Right atrium auricular region (tissue), 2 donors: Measurements from ENCODE around the gene NDUFA1. TPM values are rescaled to one million over a fixed set of nuclear protein-coding genes. Genes with fewer than 3 reads are reported as not detected.

Experiments
- DNase-seq: peaks from one replicate; pipeline ENCODE4 v3.0.0-alpha.2; 2019; ENCODE audit warnings: low spot score
- H3K27ac ChIP-seq, 2 donors: fragments of 200-600 bp; sonication (generic); 1 replicate in 1 of 2; 2 replicates in 1 of 2; pipeline ENCODE4 v1.5.1; 2016 to 2019
- H3K27me3 ChIP-seq, 2 donors: fragments of 200-600 bp; sonication (generic); one replicate each; pipeline versions ENCODE4 v1.5.1 to v1.6.0; 2017 to 2019
- H3K36me3 ChIP-seq: fragments of 200-600 bp; sonication (generic); one replicate; pipeline ENCODE4 v1.5.1; 2016
- H3K4me1 ChIP-seq, 2 donors: fragments of 200-600 bp; sonication (generic); one replicate each; pipeline versions ENCODE4 v1.5.1 to v1.6.0; 2017 to 2019
- H3K4me3 ChIP-seq, 2 donors: fragments of 200-600 bp; sonication (generic); 1 replicate in 1 of 2; 2 replicates in 1 of 2; pipeline ENCODE4 v1.5.1; 2017 to 2019; ENCODE audit warnings: mild to moderate bottlenecking in 1 of 2, moderate library complexity in 1 of 2
- H3K9me3 ChIP-seq, 2 donors: fragments of 200-600 bp; sonication (generic); one replicate each; pipeline ENCODE4 v1.5.1; 2019
- total RNA-seq, 2 donors: library from RNA; depleted of rRNA; stranded (reverse); fragments of >200 nt; gene quantifications; one replicate each; pipeline ENCODE4 v1.1.0, GENCODE V29; 2016
- TF ChIP-seq, protein P1 (sequence below), 2 donors: fragments of 200-600 bp; sonication (generic); IDR thresholded peaks; one replicate each; pipeline ENCODE4 v1.5.1; 2019; ENCODE audit warnings: antibody characterized with exemption in 2 of 2

The NDUFA1 gene
- total RNA-seq, 2 donors from 2014 or later: 202 to 222 TPM

DNA sequence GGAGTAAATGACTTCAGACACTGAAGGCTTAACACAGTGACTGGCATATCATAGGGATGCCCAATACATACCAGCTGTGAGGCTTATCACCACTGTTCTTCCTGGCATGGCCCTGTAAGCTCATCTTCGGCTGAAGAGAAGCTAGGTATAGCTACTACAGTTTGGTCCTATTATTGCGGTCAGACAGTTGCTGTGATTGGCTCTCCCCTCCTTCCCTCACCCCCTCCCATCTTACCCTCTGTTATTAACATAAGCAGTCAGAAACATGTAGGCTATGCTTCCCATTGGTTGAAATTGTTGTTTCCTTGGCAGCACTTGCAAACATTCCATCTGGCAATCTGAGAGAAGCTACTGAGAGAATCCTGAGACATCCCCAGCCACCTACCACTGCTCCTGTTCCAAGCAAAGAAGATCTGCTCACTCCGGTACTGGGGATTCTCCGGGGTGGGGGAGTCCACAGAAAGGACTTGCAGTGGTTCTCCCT is 24.3 kb downstream of the NDUFA1 start, which contains the start of gene AKAP14:
AKAP14 (plus strand) TSS at position 51 of the 484 bp plus-strand sequence. CDS start 7,331 bp downstream, outside the sequence.
- Histone ChIP-seq H3K36me3 (no peaks in the 10 kb centered on the region), H3K4me3 (no peak within 1 kb of the TSS), H3K27ac (no peak within 1 kb of the TSS), H3K9me3 (no peaks in the 10 kb centered on the region), H3K4me1 (no peaks in the 10 kb centered on the region), H3K27me3 (no peaks in the 10 kb centered on the region)
- TF ChIP-seq, protein P1, sequence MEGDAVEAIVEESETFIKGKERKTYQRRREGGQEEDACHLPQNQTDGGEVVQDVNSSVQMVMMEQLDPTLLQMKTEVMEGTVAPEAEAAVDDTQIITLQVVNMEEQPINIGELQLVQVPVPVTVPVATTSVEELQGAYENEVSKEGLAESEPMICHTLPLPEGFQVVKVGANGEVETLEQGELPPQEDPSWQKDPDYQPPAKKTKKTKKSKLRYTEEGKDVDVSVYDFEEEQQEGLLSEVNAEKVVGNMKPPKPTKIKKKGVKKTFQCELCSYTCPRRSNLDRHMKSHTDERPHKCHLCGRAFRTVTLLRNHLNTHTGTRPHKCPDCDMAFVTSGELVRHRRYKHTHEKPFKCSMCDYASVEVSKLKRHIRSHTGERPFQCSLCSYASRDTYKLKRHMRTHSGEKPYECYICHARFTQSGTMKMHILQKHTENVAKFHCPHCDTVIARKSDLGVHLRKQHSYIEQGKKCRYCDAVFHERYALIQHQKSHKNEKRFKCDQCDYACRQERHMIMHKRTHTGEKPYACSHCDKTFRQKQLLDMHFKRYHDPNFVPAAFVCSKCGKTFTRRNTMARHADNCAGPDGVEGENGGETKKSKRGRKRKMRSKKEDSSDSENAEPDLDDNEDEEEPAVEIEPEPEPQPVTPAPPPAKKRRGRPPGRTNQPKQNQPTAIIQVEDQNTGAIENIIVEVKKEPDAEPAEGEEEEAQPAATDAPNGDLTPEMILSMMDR (IDR thresholded peaks at IDR 0.05): no peak
- no peak for DNase-seq

DNA sequence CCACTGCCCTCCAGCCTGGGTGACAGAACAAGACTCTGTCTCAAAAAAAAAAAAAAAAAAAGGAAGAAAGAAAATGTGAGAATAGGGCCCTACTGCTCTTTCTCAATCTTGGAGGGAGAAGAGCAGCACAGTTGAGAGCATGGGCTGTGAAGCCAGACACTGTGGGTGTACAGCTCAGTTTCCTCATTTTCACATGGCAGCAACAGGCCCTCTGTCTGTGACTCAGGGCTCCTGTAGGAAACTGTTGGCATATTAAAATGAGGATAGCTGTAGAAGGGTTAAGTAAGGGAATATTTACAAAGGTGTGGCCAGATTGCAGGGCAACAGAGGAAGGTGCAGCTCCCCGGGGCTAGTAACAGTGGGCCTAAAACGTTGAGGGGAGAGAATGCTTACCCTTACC is 27.5 kb downstream of the NDUFA1 start:
- Histone ChIP-seq H3K4me1 (no peaks in the 10 kb centered on the region), H3K9me3 (no peaks in the 10 kb centered on the region), H3K36me3 (no peaks in the 10 kb centered on the region), H3K27ac (no peak overlapping the region), H3K4me3 (no peak overlapping the region), H3K27me3 (no peaks in the 10 kb centered on the region)
- TF ChIP-seq, protein P1 (IDR thresholded peaks at IDR 0.05): no peak
- DNase-seq: no peak

DNA sequence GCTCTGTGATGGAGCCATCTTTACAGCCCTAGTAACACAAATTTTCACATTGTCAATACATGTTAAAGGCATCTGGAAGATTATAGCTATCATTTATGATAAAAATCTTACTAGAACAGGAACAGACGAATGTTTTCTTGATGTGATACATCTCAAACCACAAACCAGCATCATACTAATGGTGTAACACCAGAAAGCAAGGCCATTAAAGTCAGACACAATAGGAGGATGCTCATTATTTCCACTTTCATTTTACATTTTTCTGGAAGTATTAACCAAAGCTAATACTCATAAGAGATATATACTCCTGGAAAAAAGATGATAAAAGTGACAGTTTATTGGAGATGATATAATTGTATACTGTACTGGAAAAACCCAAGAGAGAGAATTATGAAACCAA is 29.3 kb downstream of the NDUFA1 start:
- Histone ChIP-seq H3K27ac (no peak overlapping the region), H3K27me3 (no peaks in the 10 kb centered on the region), H3K4me1 (no peaks in the 10 kb centered on the region), H3K4me3 (no peak overlapping the region), H3K36me3 (no peaks in the 10 kb centered on the region), H3K9me3 (no peaks in the 10 kb centered on the region)
- DNase-seq: no peak
- TF ChIP-seq, protein P1 (IDR thresholded peaks at IDR 0.05): no peak

DNA sequence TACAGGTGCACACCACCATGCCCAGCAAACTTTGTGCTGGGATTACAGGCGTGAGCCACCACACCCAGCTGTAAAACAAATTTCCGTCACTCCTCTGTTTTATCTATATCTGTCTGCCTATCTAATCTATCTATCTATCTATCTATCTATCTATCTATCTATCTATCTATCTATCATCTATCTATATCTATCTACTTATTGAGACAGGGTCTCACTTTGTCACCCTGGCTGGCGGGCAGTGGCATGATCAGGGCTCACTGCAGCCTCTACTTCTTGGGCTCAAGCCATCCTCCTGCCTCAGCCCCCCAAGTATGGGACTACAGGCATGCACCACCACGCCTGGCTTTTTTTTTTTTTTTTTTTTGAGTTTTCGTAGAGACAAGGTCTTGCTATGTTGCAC is 44.7 kb downstream of the NDUFA1 start:
- no peak overlapping the region for H3K27ac ChIP-seq
- no peak overlapping the region for H3K4me3 ChIP-seq
- no peaks in the 10 kb centered on the region for H3K4me1 ChIP-seq
- DNase-seq: no peak
- no peaks in the 10 kb centered on the region for H3K9me3 ChIP-seq
- TF ChIP-seq, protein P1 (IDR thresholded peaks at IDR 0.05): no peak
- no peaks in the 10 kb centered on the region for H3K27me3 ChIP-seq
- H3K36me3 ChIP-seq: no peaks in the 10 kb centered on the region

DNA sequence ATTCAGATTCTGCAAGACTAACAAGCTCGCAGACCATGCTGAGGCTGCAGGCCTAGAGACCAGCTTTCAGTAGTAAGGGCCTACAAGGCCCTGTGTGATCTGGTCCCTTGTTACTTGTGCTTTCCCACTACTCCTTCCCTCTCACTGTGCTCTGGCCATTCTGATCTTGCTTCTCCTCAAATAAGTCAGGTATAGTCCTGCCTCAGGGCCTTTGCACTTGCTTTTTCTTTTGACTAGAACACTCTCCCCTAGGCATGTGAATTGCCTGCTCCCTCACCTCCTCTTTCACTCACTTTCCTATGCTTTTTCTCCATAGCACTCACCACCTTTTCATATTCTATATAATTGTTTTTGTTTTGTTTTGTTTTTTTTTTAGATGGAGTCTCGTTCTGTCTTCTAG is 46.2 kb downstream of the NDUFA1 start:
- Histone ChIP-seq H3K27me3 (no peaks in the 10 kb centered on the region), H3K4me1 (no peaks in the 10 kb centered on the region), H3K36me3 (no peaks in the 10 kb centered on the region), H3K4me3 (no peak overlapping the region), H3K27ac (no peak overlapping the region), H3K9me3 (no peaks in the 10 kb centered on the region)
- TF ChIP-seq, protein P1 (IDR thresholded peaks at IDR 0.05): no peak
- no peak for DNase-seq
